MCF 10A (cell line): ENCODE measurements around the gene ZNF598. TPM values are rescaled to one million over a fixed set of nuclear protein-coding genes. Genes with fewer than 3 reads are reported as not detected.

Experiments used
- BruUV-seq: library from RNA; stranded (reverse); fragments of 400-500 nt; replicated peaks from 2 replicates; lab custom pipeline; 2021; lab: Mats Ljungman, UMichigan
- CTCF ChIA-PET: fragments of 300-600 bp; sonication (Branson Sonifier 250); formaldehyde crosslinking; extraction: SDS; loops from one replicate; lab custom pipeline; 2021; ENCODE audit warnings: antibody characterized with exemption, inconsistent platforms; lab: Yijun Ruan, JAX
- POLR2A ChIA-PET: fragments of 300-600, 350-650 bp; sonication (Branson Sonifier 250); formaldehyde crosslinking; extraction: SDS; loops from one replicate; lab custom pipeline; 2020; ENCODE audit warnings: antibody characterized with exemption, inconsistent platforms; lab: Yijun Ruan, JAX
- DNase-seq: peaks from one replicate; pipeline ENCODE4 v3.0.0-alpha.2; 2018; ENCODE audit not compliant: unreplicated experiment
- H3K27ac Mint-ChIP-seq: one replicate; pipeline ENCODE4 v1.8.0; 2022; ENCODE audit warnings: mild to moderate bottlenecking, low read depth, mixed read lengths; ENCODE audit not compliant: unreplicated experiment
- H3K27me3 Mint-ChIP-seq: one replicate; pipeline ENCODE4 v1.8.0; 2022; ENCODE audit warnings: mixed read lengths; ENCODE audit not compliant: insufficient read depth, unreplicated experiment
- H3K36me3 Mint-ChIP-seq: one replicate; pipeline ENCODE4 v1.8.0; 2022; ENCODE audit warnings: mild to moderate bottlenecking, moderate library complexity, mixed read lengths; ENCODE audit not compliant: insufficient read depth, unreplicated experiment
- H3K4me1 Mint-ChIP-seq: one replicate; pipeline ENCODE4 v1.8.0; 2022; ENCODE audit warnings: mixed read lengths; ENCODE audit not compliant: insufficient read depth, unreplicated experiment
- H3K4me3 Mint-ChIP-seq: one replicate; pipeline ENCODE4 v1.8.0; 2022; ENCODE audit warnings: mild to moderate bottlenecking, moderate library complexity, mixed read lengths; ENCODE audit not compliant: unreplicated experiment
- H3K9me3 Mint-ChIP-seq: one replicate; pipeline ENCODE4 v1.8.0; 2022; ENCODE audit warnings: mixed read lengths; ENCODE audit not compliant: unreplicated experiment
- CTCF ChIP-seq: fragments of 200-600 bp; IDR thresholded peaks from one replicate; pipeline ENCODE4 v1.8.0; 2022; ENCODE audit warnings: antibody characterized with exemption, mild to moderate bottlenecking; ENCODE audit not compliant: unreplicated experiment
- intact Hi-C: fragments of 100-400 bp; cut with micrococcal nuclease; formaldehyde crosslinking; loops from 2 replicates; pipeline ENCODE4 v1.14.1; 2022
- total RNA-seq: library from RNA; stranded (reverse); gene quantifications from 2 replicates; pipeline ENCODE4 v1.2.3, GENCODE V29; 2022

The ZNF598 gene
- total RNA-seq, 1 experiment from 2014 or later, result 252 TPM

GRCh38 chr16:2045965-2046892 is 36.6 kb upstream of the ZNF598 start:
- intact Hi-C loops, result no loop called here
- Mint-ChIP-seq H3K27ac (no peak overlapping the region), H3K4me3 (peak overlapping the region; percentile 86), H3K36me3 (peaks cover 14% of the 10 kb centered on the region), H3K4me1 (peaks cover 23% of the 10 kb centered on the region), H3K27me3 (no peaks in the 10 kb centered on the region), H3K9me3 (no peaks in the 10 kb centered on the region)
- POLR2A ChIA-PET, result interaction anchor here (0.5 to 3.0 kb wide), 5 partner anchors 23 to 958 kb away, joined by 3 to 33 read pairs (median 4); partner anchors contain the start of genes TRAF7 and ZNF598
- no peak for TF ChIP-seq CTCF
- no TSS peak for BruUV-seq
- DNase-seq, result no peak
- CTCF ChIA-PET, result interaction anchor here (0.6 to 3.4 kb wide), 8 partner anchors 10 to 94 kb away, joined by 3 to 15 read pairs (median 4); no protein-coding TSS in a partner anchor

GRCh38 chr16:2044541-2044940 is 34.9 kb upstream of the ZNF598 start:
- no peak overlapping the region for H3K27ac Mint-ChIP-seq
- DNase-seq, result no peak
- H3K4me1 Mint-ChIP-seq, result peaks cover 23% of the 10 kb centered on the region
- intact Hi-C loops, result no loop called here
- no peak for TF ChIP-seq CTCF
- no peaks in the 10 kb centered on the region for H3K36me3 Mint-ChIP-seq
- no peak overlapping the region for H3K4me3 Mint-ChIP-seq
- no TSS peak for BruUV-seq
- ChIA-PET POLR2A (interaction anchor here (1.3 kb wide), 1 partner anchor 36 kb away, joined by 3 read pairs; no protein-coding TSS in a partner anchor), CTCF (interaction anchor here (0.6 kb wide), 1 partner anchor 106 kb away, joined by 3 read pairs; no protein-coding TSS in a partner anchor)
- H3K27me3 Mint-ChIP-seq, result no peaks in the 10 kb centered on the region
- H3K9me3 Mint-ChIP-seq, result no peaks in the 10 kb centered on the region

- no TSS peak for BruUV-seq
- DNase-seq, result no peak
- no peak overlapping the region for H3K4me3 Mint-ChIP-seq
- TF ChIP-seq CTCF, result no peak
- POLR2A ChIA-PET, result interaction anchor here (1.3 kb wide), 1 partner anchor 35 kb away, joined by 3 read pairs; no protein-coding TSS in a partner anchor
- peaks cover 23% of the 10 kb centered on the region for H3K4me1 Mint-ChIP-seq
- intact Hi-C loops, result no loop called here
- no peaks in the 10 kb centered on the region for H3K9me3 Mint-ChIP-seq
- no peaks in the 10 kb centered on the region for H3K36me3 Mint-ChIP-seq
- H3K27ac Mint-ChIP-seq, result no peak overlapping the region
- CTCF ChIA-PET, result interaction anchor here (0.6 to 0.8 kb wide), 2 partner anchors 21 to 107 kb away, joined by 3 read pairs; no protein-coding TSS in a partner anchor
- H3K27me3 Mint-ChIP-seq, result no peaks in the 10 kb centered on the region
Measured at GRCh38 chr16:2043667-2044451, 34.2 kb upstream of the ZNF598 start.
